HG03460 (cell line): ENCODE results near the gene TMC4.
"Not testable (repeated sequence)": the region's sequence is repeated elsewhere in the genome, so short reads cannot be mapped to it uniquely, and the experiment has no call there.

Experiments used
- ATAC-seq: cut with Tn5 transposase; IDR thresholded peaks from one replicate; pipeline ENCODE4 v1.9.1; 2021; ENCODE audit not compliant: unreplicated experiment

The TMC4 gene

GRCh38 chr19:54172471-54173358 lies at the start of gene TMC4:
Gene TMC4, minus strand, starts transcription at chr19:54173160. Its CDS starts 43 bp downstream, at chr19:54173117.
- no peak for ATAC-seq

DNA sequence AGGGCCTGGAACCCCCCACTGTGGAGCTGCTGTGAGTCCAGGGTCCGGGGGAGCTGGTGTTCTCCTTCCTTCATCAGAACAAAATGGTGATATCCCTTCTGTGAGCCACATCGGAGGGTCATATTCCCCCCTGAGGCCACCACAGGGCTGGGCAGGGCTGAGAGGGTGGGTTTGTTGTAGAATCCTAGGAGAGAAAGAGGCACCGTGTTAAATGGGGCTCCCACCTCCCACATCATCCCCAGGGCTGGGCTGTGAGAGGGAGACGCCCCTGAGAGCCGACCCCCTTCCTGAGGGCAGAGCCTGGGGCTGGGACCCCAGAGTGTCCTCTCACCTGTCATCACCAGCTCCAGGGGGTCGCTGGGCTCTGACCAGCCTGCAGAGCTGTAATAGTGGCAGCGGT lies 49.0 kb upstream of the TMC4 start:
- not testable (repeated sequence) for ATAC-seq

DNA sequence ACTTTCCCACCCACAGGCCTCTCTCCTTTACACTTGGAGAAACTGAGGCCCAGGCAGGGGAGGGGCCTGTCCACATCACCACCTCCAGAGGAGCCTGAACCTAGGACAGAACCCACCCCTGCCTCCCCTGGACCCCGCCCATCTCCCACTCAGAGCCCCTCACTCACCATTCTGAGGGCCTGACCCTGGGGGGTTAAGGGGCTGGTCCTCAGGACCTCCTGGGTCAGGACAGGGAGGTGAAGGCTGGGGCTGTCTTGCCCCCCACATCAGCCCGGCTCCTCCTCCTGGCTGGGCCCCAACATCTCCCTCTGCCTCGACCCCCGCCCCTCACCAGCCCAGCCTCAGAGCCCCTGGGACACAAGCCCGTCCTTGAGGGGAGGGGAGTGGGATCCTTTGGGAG lies 46.7 kb upstream of the TMC4 start:
- not testable (repeated sequence) for ATAC-seq

- no peak for ATAC-seq
These were observed 46.2 kb upstream of the TMC4 start for GRCh38 chr19:54218960-54219661.

DNA sequence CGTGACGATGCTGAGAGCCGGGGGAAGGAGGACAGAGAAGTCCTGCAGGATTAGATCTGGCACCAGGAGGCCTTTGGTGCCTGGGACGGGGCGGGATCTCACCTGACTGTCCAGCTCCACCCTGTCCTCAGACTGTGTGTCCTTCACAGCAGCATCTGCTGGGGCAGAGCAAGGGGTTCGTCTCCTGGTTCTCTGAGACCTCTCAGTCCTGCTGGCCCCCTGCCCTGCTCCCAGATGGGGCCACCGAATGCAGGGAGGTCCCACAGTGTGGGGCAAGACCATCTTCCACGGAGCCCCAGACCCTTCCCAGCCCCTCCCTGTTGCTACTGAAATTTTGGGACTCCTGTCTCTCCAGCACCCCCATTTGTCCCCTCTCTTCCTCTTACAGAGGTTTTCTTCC lies 45.3 kb upstream of the TMC4 start:
- no peak for ATAC-seq

DNA sequence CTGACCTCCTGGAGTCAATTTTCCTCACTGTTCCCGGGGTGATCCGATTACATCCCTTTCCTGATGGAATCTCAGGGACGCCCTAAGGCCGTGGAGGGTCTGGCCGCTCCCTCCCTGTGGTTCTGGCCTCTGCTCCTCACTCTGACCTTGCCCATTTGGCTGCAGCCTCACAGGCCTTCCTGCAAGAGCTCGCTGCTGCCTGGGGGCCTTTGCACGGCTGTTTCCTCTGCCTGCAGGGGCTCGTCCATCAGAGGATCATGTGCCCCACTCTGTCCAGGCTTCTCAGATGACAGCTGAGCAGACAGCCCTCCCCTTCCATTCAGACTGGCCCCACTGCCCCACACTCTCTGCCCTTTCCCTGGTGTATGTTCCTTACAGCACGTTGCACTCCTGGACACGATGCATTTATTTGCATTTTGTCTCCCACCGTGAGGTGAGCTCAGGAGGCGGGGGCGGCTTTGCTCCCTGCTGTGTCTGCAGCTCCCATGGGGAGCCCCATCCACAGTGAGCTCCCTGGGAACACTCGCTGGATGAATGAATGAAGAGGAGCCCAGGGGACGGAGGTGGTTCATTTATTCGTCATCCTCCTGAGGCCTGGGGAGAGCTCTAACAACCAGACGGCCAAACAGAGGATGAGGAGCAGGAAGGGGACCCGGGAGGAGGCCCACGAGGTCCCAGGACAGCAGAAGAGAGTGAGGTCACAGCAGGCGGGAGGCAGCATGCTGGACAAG lies 44.7 kb upstream of the TMC4 start:
- ATAC-seq, result not testable (repeated sequence)

- ATAC-seq, result no peak
These were observed 43.9 kb upstream of the TMC4 start for GRCh38 chr19:54216869-54217268.

DNA sequence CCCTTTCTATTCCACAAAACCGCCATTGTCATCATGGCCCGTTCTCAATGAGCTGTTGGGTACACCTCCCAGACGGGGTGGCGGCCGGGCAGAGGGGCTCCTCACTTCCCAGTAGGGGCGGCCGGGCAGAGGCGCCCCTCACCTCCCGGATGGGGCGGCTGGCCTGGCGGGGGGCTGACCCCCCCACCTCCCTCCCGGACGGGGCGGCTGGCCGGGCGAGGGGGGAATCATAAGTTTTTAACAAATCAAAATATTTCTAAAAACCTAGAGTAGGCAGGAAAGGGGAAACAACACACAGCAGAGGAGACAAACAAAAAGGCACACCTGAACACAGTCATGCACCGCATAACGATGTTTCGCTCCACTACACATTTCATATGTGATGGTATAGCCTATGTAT lies 41.8 kb upstream of the TMC4 start:
- ATAC-seq, result not testable (repeated sequence)

GRCh38 chr19:54214217-54214616 lies 41.3 kb upstream of the TMC4 start:
- not testable (repeated sequence) for ATAC-seq

GRCh38 chr19:54211235-54211634 lies 38.3 kb upstream of the TMC4 start:
- ATAC-seq, result no peak

- no peak for ATAC-seq
These were observed 37.0 kb upstream of the TMC4 start for GRCh38 chr19:54209811-54210494.

DNA sequence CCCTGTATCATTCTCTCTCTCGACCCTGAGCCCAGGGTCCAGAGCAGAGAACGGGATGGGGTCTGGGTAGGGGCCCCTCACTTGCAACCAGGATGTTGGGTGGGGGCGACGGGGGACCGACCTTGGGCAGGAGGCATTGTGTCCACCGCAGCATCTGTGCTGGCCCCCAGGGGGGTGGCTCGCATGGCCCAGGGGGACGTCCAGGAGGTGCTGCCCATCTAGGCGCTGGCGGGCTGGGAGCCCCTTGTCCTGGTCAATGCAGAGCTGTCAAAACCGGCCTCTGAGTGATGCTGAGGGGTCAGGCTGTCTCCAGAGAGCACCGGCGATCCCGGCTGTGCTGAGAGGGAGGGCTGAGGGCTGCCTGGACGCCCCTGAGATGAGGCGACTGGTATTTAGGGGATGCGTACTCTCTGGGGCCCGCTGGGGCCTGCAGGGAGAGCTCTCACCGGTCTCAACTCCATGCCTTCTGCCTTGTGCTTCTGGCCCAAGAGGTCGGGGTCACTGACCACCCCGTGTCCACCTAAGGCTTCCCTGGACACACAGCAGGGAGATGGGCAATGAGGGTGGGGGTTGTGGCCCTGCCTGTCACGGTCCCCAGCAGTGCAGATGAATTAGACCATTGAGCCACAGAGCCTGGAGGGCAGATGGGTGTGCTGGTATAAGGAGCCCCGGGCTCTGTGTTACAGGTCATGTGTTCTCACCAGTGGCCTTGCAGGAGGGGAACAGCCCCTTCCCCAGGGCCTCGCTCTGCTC lies 36.3 kb upstream of the TMC4 start:
- no peak for ATAC-seq

- ATAC-seq, result no peak
These were observed 35.8 kb upstream of the TMC4 start for GRCh38 chr19:54208784-54209057.

DNA sequence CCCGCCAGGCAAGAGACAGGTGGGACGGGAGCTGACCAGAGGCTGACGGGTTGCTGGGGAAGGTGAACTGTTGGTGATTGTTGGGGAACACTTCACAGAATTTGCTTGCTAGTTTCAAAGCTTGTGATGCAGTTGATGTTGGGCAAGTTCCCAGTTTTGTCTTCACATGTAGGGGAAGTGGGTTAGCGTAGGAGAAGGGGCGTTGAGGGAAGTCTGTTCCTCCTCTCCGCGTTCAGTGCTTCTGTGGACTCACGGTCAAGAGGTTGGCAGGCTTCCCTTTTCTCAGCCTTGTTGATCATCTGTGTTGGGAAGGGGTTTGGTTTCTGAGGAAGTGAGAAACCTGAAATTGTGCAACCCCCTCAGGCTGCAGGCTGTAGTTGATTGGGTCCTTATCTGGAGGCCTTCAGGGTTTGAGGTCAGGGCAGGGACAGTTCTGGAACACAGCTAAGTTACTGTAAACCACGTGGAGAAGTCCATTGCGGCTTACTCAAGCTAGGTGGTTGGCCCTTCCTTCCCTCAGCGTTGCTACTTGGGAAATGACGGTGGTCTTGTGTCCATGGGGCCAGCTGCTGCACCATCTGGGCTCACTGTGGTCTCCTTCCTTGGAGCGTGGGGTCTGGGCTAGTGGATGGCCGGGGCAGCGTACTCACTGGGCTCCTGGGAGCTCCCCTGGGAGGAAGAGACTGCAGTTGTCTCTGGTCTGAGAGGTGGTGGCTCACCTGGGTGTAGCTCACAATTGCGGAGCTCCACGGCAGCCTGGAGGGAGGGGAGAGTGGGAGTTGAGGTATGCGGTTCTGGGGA lies 35.2 kb upstream of the TMC4 start:
- peak; percentile 36 for ATAC-seq

DNA sequence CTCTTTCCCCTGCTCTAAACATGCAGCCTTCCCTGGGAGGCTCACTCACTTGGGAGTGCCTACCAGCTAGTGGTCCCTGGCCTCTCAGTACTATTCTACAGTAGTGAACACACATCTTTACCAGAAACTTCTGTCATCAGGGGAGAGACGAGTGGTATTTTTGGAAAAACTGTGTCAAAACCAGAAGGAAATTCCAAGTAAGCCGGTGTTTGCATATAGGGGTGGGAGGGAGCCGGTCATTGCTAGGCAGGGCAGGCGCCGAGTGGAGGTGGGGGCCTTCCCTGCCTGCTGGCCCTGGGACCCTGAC lies 34.7 kb upstream of the TMC4 start:
- ATAC-seq, result no peak

- not testable (repeated sequence) for ATAC-seq
These were observed 34.2 kb upstream of the TMC4 start for GRCh38 chr19:54207193-54207592.

GRCh38 chr19:54206831-54207177 lies 33.8 kb upstream of the TMC4 start:
- no peak for ATAC-seq

- no peak for ATAC-seq
These were observed 33.3 kb upstream of the TMC4 start for GRCh38 chr19:54206030-54206830.
